ENCODE measurements around the gene LATS1. TPM values are rescaled to one million over a fixed set of nuclear protein-coding genes. Genes with fewer than 3 reads are reported as not detected.
"Not testable (repeated sequence)": the region's sequence is repeated elsewhere in the genome, so short reads cannot be mapped to it uniquely, and the experiment has no call there.

Gene LATS1
- total RNA-seq, 4 donors from 2014 or later: 12.1 to 21.2 (median 15.5) TPM

GRCh38 chr6:149750136-149750609 lies 32.3 kb upstream of the LATS1 start:
- WGBS, 2 donors: 0 to 1% methylated on average over 4 to 17 of the region's 25 CpGs
- intact Hi-C loops (cut with DNase I): no loop called here
- H3K4me1 ChIP-seq: peaks cover 8 to 72% (median 24%) of the 10 kb centered on the region in 3 donors
- TF ChIP-seq CTCF (IDR thresholded peaks at IDR 0.05) (no peak), POLR2A (IDR thresholded peaks at IDR 0.05) (no peak)
- no peaks in the 10 kb centered on the region for H3K36me3 ChIP-seq
- peak; percentile 4 for DNase-seq
- no peaks in the 10 kb centered on the region for H3K9me3 ChIP-seq
- H3K27me3 ChIP-seq: no peaks in the 10 kb centered on the region
- peak overlapping the region; percentile 88 to 98 (median 96) for H3K4me3 ChIP-seq
- peak overlapping the region; percentile 92 to 98 (median 96) for H3K27ac ChIP-seq

- peak; percentile 38 for DNase-seq
- H3K4me1 ChIP-seq: peaks cover 8 to 75% (median 24%) of the 10 kb centered on the region in 3 donors
- 0% methylated on average over 12 of the region's 60 CpGs; no CpG with 5 or more reads in 1 of the 2 donors for WGBS, 2 donors
- H3K27ac ChIP-seq: peak within 1 kb of the TSS; percentile 92 to 98 (median 96)
- H3K9me3 ChIP-seq: no peaks in the 10 kb centered on the region
- intact Hi-C loops (cut with DNase I): no loop called here
- no peaks in the 10 kb centered on the region for H3K36me3 ChIP-seq
- no peak for TF ChIP-seq CTCF (IDR thresholded peaks at IDR 0.05)
- peak in 3 of 4 donors; percentile 26 to 92 (median 76) for TF ChIP-seq POLR2A (IDR thresholded peaks at IDR 0.05)
- H3K27me3 ChIP-seq: no peaks in the 10 kb centered on the region
- peak within 1 kb of the TSS; percentile 88 to 98 (median 96) for H3K4me3 ChIP-seq
Measured at GRCh38 chr6:149749594-149750135, 31.8 kb upstream of the LATS1 start, which contains the start of gene PCMT1. Gene PCMT1 (plus strand): TSS chr6:149749741. CDS start chr6:149749902, 161 bp downstream.

GRCh38 chr6:149749082-149749593 lies 31.2 kb upstream of the LATS1 start:
- DNase-seq; intact Hi-C loops (cut with DNase I): not testable (repeated sequence)
- WGBS, 2 donors: 0% methylated on average over 1 of the region's 38 CpGs; no CpG with 5 or more reads in 1 of the 2 donors

GRCh38 chr6:149746147-149746946 lies 28.4 kb upstream of the LATS1 start, which contains the start of gene NUP43:
Gene NUP43 (minus strand): TSS chr6:149746529. CDS start chr6:149746495, 34 bp downstream.
- TF ChIP-seq CTCF (IDR thresholded peaks at IDR 0.05): peak in 5 of 6 experiments; percentile 65 to 86 (median 82)
- peak in 2 of 4 donors; percentile 13 to 48 for TF ChIP-seq POLR2A (IDR thresholded peaks at IDR 0.05)
- Histone ChIP-seq H3K4me1 (peaks cover 5 to 50% (median 17%) of the 10 kb centered on the region in 3 donors), H3K27me3 (no peaks in the 10 kb centered on the region), H3K36me3 (peaks cover 3 to 30% (median 12%) of the 10 kb centered on the region in 3 donors), H3K9me3 (no peaks in the 10 kb centered on the region), H3K27ac (peak within 1 kb of the TSS; percentile 82 to 93 (median 88)), H3K4me3 (peak within 1 kb of the TSS; percentile 57 to 84 (median 83))
- DNase-seq: peak; percentile 70
- intact Hi-C loops (cut with DNase I): no loop called here
- WGBS, 2 donors: 5% methylated on average over 29 to 31 of the region's 41 CpGs

More at GRCh38 chr6:149749082-149749593, 31.2 kb upstream of the LATS1 start:
- not testable (repeated sequence) for H3K36me3 ChIP-seq, H3K27me3 ChIP-seq, H3K9me3 ChIP-seq
- Histone ChIP-seq H3K4me3 (peak overlapping the region; percentile 88 to 98 (median 96)), H3K4me1 (peaks cover 8 to 75% (median 24%) of the 10 kb centered on the region in 3 donors), H3K27ac (peak overlapping the region; percentile 92 to 98 (median 96))

- Histone ChIP-seq H3K27ac (peak overlapping the region in 3 of 4 donors; percentile 82 to 93 (median 88)), H3K4me1 (peaks cover 5 to 39% (median 6%) of the 10 kb centered on the region in 3 donors), H3K4me3 (peak overlapping the region in 3 of 4 donors; percentile 82 to 84 (median 84)), H3K36me3 (peaks cover 9 to 41% (median 16%) of the 10 kb centered on the region in 3 donors)
- WGBS, 2 donors: 69 to 83% methylated on average over 10 of the region's 10 CpGs
- DNase-seq; intact Hi-C loops (cut with DNase I); H3K27me3 ChIP-seq; H3K9me3 ChIP-seq: not testable (repeated sequence)
Measured at GRCh38 chr6:149745252-149745651, 27.4 kb upstream of the LATS1 start.
